Bronchial epithelial cell (primary cell): Measurements from ENCODE around the gene BBIP1. TPM values are rescaled to one million over a fixed set of nuclear protein-coding genes. Genes with fewer than 3 reads are reported as not detected.

Source experiments
- DNase-seq: peaks from one replicate; pipeline ENCODE4 v3.0.0-alpha.2; 2010; ENCODE audit warnings: low read depth
- FAIRE-seq: peaks from 2 replicates; lab custom pipeline; 2011; peaks lifted over from hg19 to GRCh38; lab: Jason Lieb, UNC
- H3K27me3 ChIP-seq: 2 replicates; pipeline ENCODE4 v1.5.1; 2011; ENCODE audit warnings: low read length; ENCODE audit not compliant: control insufficient read depth, insufficient read depth
- H3K36me3 ChIP-seq: 2 replicates; pipeline ENCODE4 v1.5.1; 2011; ENCODE audit warnings: low read length; ENCODE audit not compliant: control insufficient read depth, insufficient read depth
- H3K4me3 ChIP-seq: 2 replicates; pipeline ENCODE4 v1.5.1; 2011; ENCODE audit warnings: mild to moderate bottlenecking, low read depth, low read length, control low read depth
- total RNA-seq: library from RNA; depleted of rRNA; stranded (reverse); fragments of >200 nt; gene quantifications from 2 replicates; pipeline ENCODE4 v1.2.1, GENCODE V29; 2014
- TF ChIP-seq, protein P1 (sequence below): IDR thresholded peaks from 2 replicates; pipeline ENCODE4 v1.5.1; 2011; ENCODE audit warnings: mild to moderate bottlenecking, moderate library complexity, low read length, control low read depth, inconsistent platforms; ENCODE audit not compliant: insufficient read depth, severe bottlenecking

BBIP1 gene
- total RNA-seq, 1 donor from 2014 or later, result 11.6 TPM

- Histone ChIP-seq H3K4me3 (no peak overlapping the region), H3K36me3 (no peaks in the 10 kb centered on the region), H3K27me3 (no peaks in the 10 kb centered on the region)
- TF ChIP-seq, protein P1, sequence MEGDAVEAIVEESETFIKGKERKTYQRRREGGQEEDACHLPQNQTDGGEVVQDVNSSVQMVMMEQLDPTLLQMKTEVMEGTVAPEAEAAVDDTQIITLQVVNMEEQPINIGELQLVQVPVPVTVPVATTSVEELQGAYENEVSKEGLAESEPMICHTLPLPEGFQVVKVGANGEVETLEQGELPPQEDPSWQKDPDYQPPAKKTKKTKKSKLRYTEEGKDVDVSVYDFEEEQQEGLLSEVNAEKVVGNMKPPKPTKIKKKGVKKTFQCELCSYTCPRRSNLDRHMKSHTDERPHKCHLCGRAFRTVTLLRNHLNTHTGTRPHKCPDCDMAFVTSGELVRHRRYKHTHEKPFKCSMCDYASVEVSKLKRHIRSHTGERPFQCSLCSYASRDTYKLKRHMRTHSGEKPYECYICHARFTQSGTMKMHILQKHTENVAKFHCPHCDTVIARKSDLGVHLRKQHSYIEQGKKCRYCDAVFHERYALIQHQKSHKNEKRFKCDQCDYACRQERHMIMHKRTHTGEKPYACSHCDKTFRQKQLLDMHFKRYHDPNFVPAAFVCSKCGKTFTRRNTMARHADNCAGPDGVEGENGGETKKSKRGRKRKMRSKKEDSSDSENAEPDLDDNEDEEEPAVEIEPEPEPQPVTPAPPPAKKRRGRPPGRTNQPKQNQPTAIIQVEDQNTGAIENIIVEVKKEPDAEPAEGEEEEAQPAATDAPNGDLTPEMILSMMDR, result no peak
- DNase-seq (no peak), FAIRE-seq (no peak)
Observed at GRCh38 chr10:110858297-110858934, 60.6 kb downstream of the BBIP1 start.

GRCh38 chr10:110857265-110858171 is 61.5 kb downstream of the BBIP1 start:
- FAIRE-seq (no peak), DNase-seq (peak; percentile 82)
- TF ChIP-seq, protein P1, result peak; percentile 1

GRCh38 chr10:110853921-110854605 is 64.9 kb downstream of the BBIP1 start:
- Histone ChIP-seq H3K4me3 (no peak overlapping the region), H3K36me3 (no peaks in the 10 kb centered on the region), H3K27me3 (no peaks in the 10 kb centered on the region)
- DNase-seq (no peak), FAIRE-seq (no peak)
- TF ChIP-seq, protein P1, result no peak

More at GRCh38 chr10:110857265-110858171, 61.5 kb downstream of the BBIP1 start:
- H3K4me3 ChIP-seq, result no peak overlapping the region
- no peaks in the 10 kb centered on the region for H3K36me3 ChIP-seq
- H3K27me3 ChIP-seq, result no peaks in the 10 kb centered on the region

DNA sequence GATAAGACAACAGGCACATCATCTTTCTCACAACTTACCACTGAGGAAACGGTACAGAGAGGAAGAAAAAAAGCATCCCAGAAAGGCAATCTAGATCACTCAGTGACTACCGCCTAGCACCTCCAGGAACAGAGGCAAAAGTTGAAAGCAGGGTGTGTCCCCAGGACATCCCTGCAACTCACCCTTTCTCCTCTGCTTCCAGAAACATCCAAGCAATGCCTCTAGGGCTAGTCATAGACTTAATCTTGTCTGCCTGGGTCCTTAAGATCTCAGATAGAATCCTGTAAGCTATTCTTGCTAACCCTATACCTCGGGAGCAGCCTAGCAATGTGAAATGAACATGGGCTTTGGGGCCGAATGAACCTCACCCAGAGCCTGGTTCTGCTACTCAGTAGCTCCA is 66.0 kb downstream of the BBIP1 start:
- DNase-seq, result peak; percentile 37
- no peaks in the 10 kb centered on the region for H3K36me3 ChIP-seq
- no peak overlapping the region for H3K4me3 ChIP-seq
- TF ChIP-seq, protein P1, result no peak
- FAIRE-seq, result no peak
- H3K27me3 ChIP-seq, result no peaks in the 10 kb centered on the region

DNA sequence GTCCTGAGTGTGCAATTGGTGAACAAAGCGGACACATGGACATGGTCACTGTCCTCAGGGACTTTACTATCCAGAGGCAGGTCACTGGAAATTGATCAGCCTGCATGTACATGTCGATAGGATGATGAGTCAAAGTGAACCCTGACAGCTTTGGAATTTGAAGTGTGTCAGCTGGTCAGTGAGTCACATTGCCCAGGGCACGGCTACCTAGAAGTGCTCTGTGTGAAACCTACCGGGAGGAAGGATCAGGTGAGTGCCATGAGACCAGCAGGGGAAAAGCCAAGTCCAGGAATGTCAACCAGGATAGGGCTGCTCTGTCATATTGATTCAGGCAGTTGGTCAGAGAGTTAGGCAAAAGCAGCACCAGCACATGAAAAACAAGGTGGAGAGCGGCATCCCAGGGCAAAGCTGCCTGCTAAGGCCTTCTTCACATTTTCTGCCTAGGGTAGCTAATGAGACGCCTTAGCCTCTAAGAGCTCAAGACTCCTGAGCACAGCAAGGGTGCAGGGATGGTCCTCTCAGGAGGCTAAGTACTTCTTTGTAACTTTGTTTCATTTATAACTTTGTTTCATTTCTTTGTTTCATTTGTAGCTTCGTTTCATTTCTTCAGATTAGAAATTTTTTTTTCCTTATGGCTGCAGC is 66.6 kb downstream of the BBIP1 start:
- DNase-seq (peak; percentile 99), FAIRE-seq (peak; percentile 98)
- Histone ChIP-seq H3K36me3 (no peaks in the 10 kb centered on the region), H3K4me3 (no peak overlapping the region), H3K27me3 (no peaks in the 10 kb centered on the region)
- TF ChIP-seq, protein P1, result no peak
